Midbrain (tissue), 1 donor: ENCODE data around the gene SPATA31A3.
"Not testable (repeated sequence)": the region's sequence is repeated elsewhere in the genome, so short reads cannot be mapped to it uniquely, and the experiment has no call there.

Source experiments
- DNase-seq: peaks from one replicate; lab custom pipeline; 2025; lab: John Stamatoyannopoulos, UW

SPATA31A3 gene

GRCh38 chr9:66992450-66992849, at the start of gene SPATA31A3:
Gene SPATA31A3, minus strand, starts transcription at chr9:66992550. Its CDS starts 29 bp downstream, at chr9:66992521.
- DNase-seq, result not testable (repeated sequence)

GRCh38 chr9:66952576-66952975, 39.8 kb downstream of the SPATA31A3 start:
- DNase-seq, result not testable (repeated sequence)

GRCh38 chr9:66942400-66943155, 49.8 kb downstream of the SPATA31A3 start:
- DNase-seq, result not testable (repeated sequence)

GRCh38 chr9:66939878-66940830, 52.2 kb downstream of the SPATA31A3 start:
- DNase-seq, result not testable (repeated sequence)

GRCh38 chr9:66938322-66938721, 54.0 kb downstream of the SPATA31A3 start:
- DNase-seq, result not testable (repeated sequence)

- not testable (repeated sequence) for DNase-seq
Measured at GRCh38 chr9:66937662-66938061, 54.7 kb downstream of the SPATA31A3 start.
